RKO (cell line): ENCODE data around the gene GALNT12.

Source experiments
- DNase-seq: peaks from one replicate; pipeline ENCODE4 v3.0.0-alpha.2; 2016; ENCODE audit warnings: low spot score

Gene GALNT12

GRCh38 chr9:98807070-98807813 lies at the start of gene GALNT12:
GALNT12 (plus strand) TSS chr9:98807670; CDS start chr9:98807699, 29 bp downstream.
- peak; percentile 78 for DNase-seq

GRCh38 chr9:98760231-98760630 lies 47.2 kb upstream of the GALNT12 start:
- DNase-seq = no peak

GRCh38 chr9:98763986-98764745 lies 43.3 kb upstream of the GALNT12 start:
- DNase-seq = peak; percentile 10

- DNase-seq = no peak
These were observed 42.2 kb upstream of the GALNT12 start for GRCh38 chr9:98765256-98765655.

GRCh38 chr9:98766586-98766985 lies 40.9 kb upstream of the GALNT12 start:
- no peak for DNase-seq

- no peak for DNase-seq
These were observed 40.3 kb upstream of the GALNT12 start for GRCh38 chr9:98767196-98767595.

GRCh38 chr9:98767915-98768314 lies 39.6 kb upstream of the GALNT12 start:
- DNase-seq = no peak

GRCh38 chr9:98768344-98768743 lies 39.1 kb upstream of the GALNT12 start:
- DNase-seq = no peak

- no peak for DNase-seq
These were observed 36.8 kb upstream of the GALNT12 start for GRCh38 chr9:98770717-98771116.

GRCh38 chr9:98771209-98771874 lies 36.1 kb upstream of the GALNT12 start:
- no peak for DNase-seq

GRCh38 chr9:98772364-98773155 lies 34.9 kb upstream of the GALNT12 start:
- DNase-seq = no peak

- no peak for DNase-seq
These were observed 33.7 kb upstream of the GALNT12 start for GRCh38 chr9:98773721-98774120.

- DNase-seq = peak; percentile 43
These were observed 32.7 kb upstream of the GALNT12 start for GRCh38 chr9:98774746-98775145.

- DNase-seq = peak; percentile 59
These were observed 31.5 kb upstream of the GALNT12 start for GRCh38 chr9:98775831-98776441.

GRCh38 chr9:98777618-98778017 lies 29.9 kb upstream of the GALNT12 start:
- no peak for DNase-seq

GRCh38 chr9:98778251-98778650 lies 29.2 kb upstream of the GALNT12 start:
- no peak for DNase-seq

- no peak for DNase-seq
These were observed 28.5 kb upstream of the GALNT12 start for GRCh38 chr9:98778711-98779530.

GRCh38 chr9:98780059-98780749 lies 27.3 kb upstream of the GALNT12 start:
- DNase-seq = no peak

- no peak for DNase-seq
These were observed 25.7 kb upstream of the GALNT12 start for GRCh38 chr9:98781588-98782383.
